Activated gamma-delta T cell treated with Interleukin-2 at 50 U/mL for 16 hours (primary cell): ENCODE data around the gene UNC13D.
A peak's percentile ranks its signal among the peaks of the same experiment; 100 is the strongest.

Experiments used
- DNase-seq: peaks from one replicate; pipeline ENCODE4 v3.0.0-alpha.2; 2020

The UNC13D gene

GRCh38 chr17:75791254-75791653 is 53.0 kb downstream of the UNC13D start:
- DNase-seq: no peak

GRCh38 chr17:75785016-75785890 is 59.0 kb downstream of the UNC13D start:
- peak; percentile 86 for DNase-seq

- peak; percentile 95 for DNase-seq
Observed at GRCh38 chr17:75784473-75785015, 59.7 kb downstream of the UNC13D start, which contains the start of gene UNK. UNK (plus strand) TSS chr17:75784806; CDS start chr17:75784881, 75 bp downstream.

GRCh38 chr17:75783803-75784472 is 60.3 kb downstream of the UNC13D start:
- DNase-seq: no peak

- no peak for DNase-seq
Observed at GRCh38 chr17:75783069-75783783, 61.0 kb downstream of the UNC13D start.

- no peak for DNase-seq
Observed at GRCh38 chr17:75779987-75780889, 64.0 kb downstream of the UNC13D start.

- DNase-seq: peak; percentile 93
Observed at GRCh38 chr17:75779250-75779986, 64.8 kb downstream of the UNC13D start.

GRCh38 chr17:75778861-75779249 is 65.3 kb downstream of the UNC13D start:
- no peak for DNase-seq

GRCh38 chr17:75778066-75778860 is 65.9 kb downstream of the UNC13D start:
- peak; percentile 23 for DNase-seq

- DNase-seq: no peak
Observed at GRCh38 chr17:75777296-75777922, 66.8 kb downstream of the UNC13D start.
